Astrocyte (in vitro differentiated cells and primary cell): Measurements from ENCODE around the gene LMBR1L. TPM values are rescaled to one million over a fixed set of nuclear protein-coding genes. Genes with fewer than 3 reads are reported as not detected.

Experiments
- DNase-seq: peaks from one replicate; pipeline ENCODE4 v3.0.0-alpha.2; 2010; ENCODE audit warnings: low read depth
- FAIRE-seq: peaks from 2 replicates; lab custom pipeline; 2011; peaks lifted over from hg19 to GRCh38; lab: Jason Lieb, UNC
- H2AFZ ChIP-seq: 2 replicates; pipeline ENCODE4 v1.6.0; 2012; ENCODE audit warnings: low read depth, low read length, inconsistent platforms
- H3K27ac ChIP-seq: 2 replicates; pipeline ENCODE4 v1.5.1; 2011; ENCODE audit warnings: low read depth, low read length, inconsistent platforms
- H3K27me3 ChIP-seq: 2 replicates; pipeline ENCODE4 v1.6.0; 2011; ENCODE audit warnings: low read length, inconsistent platforms; ENCODE audit not compliant: insufficient read depth
- H3K36me3 ChIP-seq: 2 replicates; pipeline ENCODE4 v1.5.1; 2011; ENCODE audit warnings: low read length, inconsistent platforms; ENCODE audit not compliant: insufficient read depth
- H3K4me1 ChIP-seq: 2 replicates; pipeline ENCODE4 v1.5.1; 2011; ENCODE audit warnings: low read length, inconsistent platforms; ENCODE audit not compliant: insufficient read depth
- H3K4me2 ChIP-seq: 2 replicates; pipeline ENCODE4 v1.6.0; 2012; ENCODE audit warnings: low read length, inconsistent platforms
- H3K4me3 ChIP-seq: 2 replicates; pipeline ENCODE4 v1.5.1; 2011; ENCODE audit warnings: low read depth, mild to moderate bottlenecking, low read length, inconsistent platforms; ENCODE audit not compliant: insufficient read depth
- H3K79me2 ChIP-seq: 2 replicates; pipeline ENCODE4 v1.6.0; 2012; ENCODE audit warnings: mild to moderate bottlenecking, low read length, inconsistent platforms; ENCODE audit not compliant: insufficient read depth
- H3K9ac ChIP-seq: 2 replicates; pipeline ENCODE4 v1.6.0; 2012; ENCODE audit warnings: mild to moderate bottlenecking, low read length, inconsistent platforms
- H3K9me3 ChIP-seq: 2 replicates; pipeline ENCODE4 v1.5.1; 2012; ENCODE audit warnings: low read depth, mild to moderate bottlenecking, low read length, inconsistent platforms; ENCODE audit not compliant: insufficient read depth
- H4K20me1 ChIP-seq: 2 replicates; pipeline ENCODE4 v1.6.0; 2012; ENCODE audit warnings: low read length, inconsistent platforms; ENCODE audit not compliant: insufficient read depth
- H3K27ac Mint-ChIP-seq: one replicate; pipeline ENCODE4 v1.8.0; 2021; ENCODE audit warnings: mild to moderate bottlenecking, mixed read lengths; ENCODE audit not compliant: unreplicated experiment
- H3K27me3 Mint-ChIP-seq: one replicate; pipeline ENCODE4 v1.8.0; 2021; ENCODE audit warnings: low read depth, mixed read lengths; ENCODE audit not compliant: unreplicated experiment
- H3K36me3 Mint-ChIP-seq: one replicate; pipeline ENCODE4 v1.8.0; 2021; ENCODE audit warnings: low read depth, mixed read lengths; ENCODE audit not compliant: unreplicated experiment
- H3K4me1 Mint-ChIP-seq: one replicate; pipeline ENCODE4 v1.8.0; 2021; ENCODE audit warnings: low read depth, mixed read lengths; ENCODE audit not compliant: unreplicated experiment
- H3K4me3 Mint-ChIP-seq: one replicate; pipeline ENCODE4 v1.8.0; 2021; ENCODE audit warnings: mild to moderate bottlenecking, moderate library complexity, mixed read lengths; ENCODE audit not compliant: unreplicated experiment
- H3K9me3 Mint-ChIP-seq: one replicate; pipeline ENCODE4 v1.8.0; 2021; ENCODE audit warnings: mild to moderate bottlenecking, mixed read lengths; ENCODE audit not compliant: unreplicated experiment
- CTCF ChIP-seq: IDR thresholded peaks from 2 replicates; pipeline ENCODE4 v1.5.1; 2011; ENCODE audit warnings: low read depth, mild to moderate bottlenecking, inconsistent platforms, low read length, moderate library complexity; ENCODE audit not compliant: insufficient read depth
- EZH2 ChIP-seq: IDR thresholded peaks from 2 replicates; pipeline ENCODE4 v1.6.1; 2012; ENCODE audit warnings: mild to moderate bottlenecking, low read length, inconsistent platforms; ENCODE audit not compliant: insufficient read depth
- total RNA-seq: library from RNA; stranded (reverse); gene quantifications from 2 replicates; pipeline ENCODE4 v1.2.1, GENCODE V29; 2021

Gene LMBR1L
- total RNA-seq, 1 donor from 2014 or later: 61.0 TPM

- H3K27ac Mint-ChIP-seq: peak overlapping the region; percentile 8
- no peaks in the 10 kb centered on the region for H3K9me3 ChIP-seq
- peaks cover 24% of the 10 kb centered on the region for H3K36me3 ChIP-seq
- H3K27me3 ChIP-seq: no peaks in the 10 kb centered on the region
- peaks cover 95% of the 10 kb centered on the region for H3K79me2 ChIP-seq
- H3K4me1 ChIP-seq: peaks cover 37% of the 10 kb centered on the region
- no peak overlapping the region for H2AFZ ChIP-seq
- TF ChIP-seq CTCF: no peak
- TF ChIP-seq EZH2: no peak
- peaks cover 37% of the 10 kb centered on the region for H3K4me1 Mint-ChIP-seq
- no peaks in the 10 kb centered on the region for H3K9me3 Mint-ChIP-seq
- no peak overlapping the region for H3K27ac ChIP-seq
- H3K9ac ChIP-seq: peak overlapping the region; percentile 97
- H4K20me1 ChIP-seq: peaks cover 85% of the 10 kb centered on the region
- peak overlapping the region; percentile 92 for H3K4me3 ChIP-seq
- DNase-seq: peak; percentile 59
- FAIRE-seq: peak; percentile 86
- H3K4me2 ChIP-seq: peak overlapping the region; percentile 99
- H3K4me3 Mint-ChIP-seq: peak overlapping the region; percentile 98
- peaks cover 21% of the 10 kb centered on the region for H3K36me3 Mint-ChIP-seq
- H3K27me3 Mint-ChIP-seq: no peaks in the 10 kb centered on the region
These were observed 54.5 kb downstream of the LMBR1L start for GRCh38 chr12:49055978-49056754.

- Histone ChIP-seq H3K27me3 (no peaks in the 10 kb centered on the region), H3K9ac (peak overlapping the region; percentile 12), H3K4me2 (no peak overlapping the region), H4K20me1 (peaks cover 95% of the 10 kb centered on the region), H3K79me2 (peaks cover 99% of the 10 kb centered on the region), H3K27ac (no peak overlapping the region), H3K4me3 (no peak overlapping the region), H3K36me3 (peaks cover 24% of the 10 kb centered on the region), H3K4me1 (peaks cover 40% of the 10 kb centered on the region), H3K9me3 (no peaks in the 10 kb centered on the region), H2AFZ (no peak overlapping the region)
- Mint-ChIP-seq H3K27me3 (no peaks in the 10 kb centered on the region), H3K27ac (peak overlapping the region; percentile 48), H3K4me3 (peak overlapping the region; percentile 98), H3K9me3 (no peaks in the 10 kb centered on the region), H3K4me1 (peaks cover 37% of the 10 kb centered on the region), H3K36me3 (peaks cover 20% of the 10 kb centered on the region)
- FAIRE-seq: no peak
- no peak for DNase-seq
- TF ChIP-seq CTCF: no peak
- no peak for TF ChIP-seq EZH2
These were observed 55.6 kb downstream of the LMBR1L start for GRCh38 chr12:49055092-49055491.

- Mint-ChIP-seq H3K9me3 (no peaks in the 10 kb centered on the region), H3K4me3 (peak overlapping the region; percentile 98), H3K27me3 (no peaks in the 10 kb centered on the region), H3K27ac (no peak overlapping the region), H3K36me3 (peaks cover 20% of the 10 kb centered on the region), H3K4me1 (peaks cover 42% of the 10 kb centered on the region)
- Histone ChIP-seq H3K79me2 (peaks cover 96% of the 10 kb centered on the region), H3K9ac (no peak overlapping the region), H3K4me2 (no peak overlapping the region), H3K27me3 (no peaks in the 10 kb centered on the region), H3K9me3 (no peaks in the 10 kb centered on the region), H3K4me3 (no peak overlapping the region), H4K20me1 (peaks cover 99% of the 10 kb centered on the region), H3K4me1 (peaks cover 45% of the 10 kb centered on the region), H3K36me3 (peaks cover 24% of the 10 kb centered on the region), H2AFZ (no peak overlapping the region), H3K27ac (no peak overlapping the region)
- no peak for DNase-seq
- TF ChIP-seq EZH2: no peak
- no peak for TF ChIP-seq CTCF
- FAIRE-seq: no peak
These were observed 56.1 kb downstream of the LMBR1L start for GRCh38 chr12:49054524-49054923.
